IPS-18a (cell line): Measurements from ENCODE around the gene ABLIM2.

Experiments used
- H3K27ac ChIP-seq: one replicate; pipeline ENCODE4 v1.5.1; 2013; ENCODE audit warnings: low read length
- H3K27me3 ChIP-seq: one replicate; pipeline ENCODE4 v1.6.1; 2013; ENCODE audit warnings: mild to moderate bottlenecking, low read length; ENCODE audit not compliant: control insufficient read depth, insufficient read depth
- H3K36me3 ChIP-seq: one replicate; pipeline ENCODE4 v1.6.1; 2013; ENCODE audit warnings: low read depth, low read length; ENCODE audit not compliant: control insufficient read depth
- H3K4me1 ChIP-seq: one replicate; pipeline ENCODE4 v1.6.1; 2013; ENCODE audit warnings: low read depth, low read length; ENCODE audit not compliant: control insufficient read depth
- H3K4me3 ChIP-seq: one replicate; pipeline ENCODE4 v1.5.1; 2013; ENCODE audit warnings: low read length
- H3K9ac ChIP-seq: one replicate; pipeline ENCODE4 v1.6.1; 2013; ENCODE audit warnings: mild to moderate bottlenecking, low read length, moderate library complexity
- H3K9me3 ChIP-seq: one replicate; pipeline ENCODE4 v1.6.1; 2013; ENCODE audit warnings: low read depth, low read length; ENCODE audit not compliant: control insufficient read depth

Gene ABLIM2

GRCh38 chr4:7999695-8000094 lies 158.9 kb downstream of the ABLIM2 start:
- H3K9ac ChIP-seq, result no peak overlapping the region
- H3K36me3 ChIP-seq, result no peaks in the 10 kb centered on the region
- H3K4me1 ChIP-seq, result no peaks in the 10 kb centered on the region
- H3K27me3 ChIP-seq, result no peaks in the 10 kb centered on the region
- H3K9me3 ChIP-seq, result no peaks in the 10 kb centered on the region
- H3K4me3 ChIP-seq, result no peak overlapping the region
- H3K27ac ChIP-seq, result no peak overlapping the region

GRCh38 chr4:7999279-7999678 lies 159.3 kb downstream of the ABLIM2 start:
- Histone ChIP-seq H3K27ac (no peak overlapping the region), H3K36me3 (no peaks in the 10 kb centered on the region), H3K27me3 (no peaks in the 10 kb centered on the region), H3K4me1 (no peaks in the 10 kb centered on the region), H3K9me3 (no peaks in the 10 kb centered on the region), H3K4me3 (no peak overlapping the region), H3K9ac (no peak overlapping the region)

- Histone ChIP-seq H3K36me3 (no peaks in the 10 kb centered on the region), H3K9ac (no peak overlapping the region), H3K9me3 (no peaks in the 10 kb centered on the region), H3K4me1 (no peaks in the 10 kb centered on the region), H3K27ac (no peak overlapping the region), H3K27me3 (no peaks in the 10 kb centered on the region), H3K4me3 (no peak overlapping the region)
Observed at GRCh38 chr4:7998447-7998846, 160.2 kb downstream of the ABLIM2 start.

- Histone ChIP-seq H3K36me3 (no peaks in the 10 kb centered on the region), H3K4me1 (no peaks in the 10 kb centered on the region), H3K27ac (no peak overlapping the region), H3K9ac (no peak overlapping the region), H3K9me3 (no peaks in the 10 kb centered on the region), H3K4me3 (no peak overlapping the region), H3K27me3 (no peaks in the 10 kb centered on the region)
Observed at GRCh38 chr4:7995866-7996265, 162.7 kb downstream of the ABLIM2 start.

GRCh38 chr4:7995135-7995534 lies 163.5 kb downstream of the ABLIM2 start:
- Histone ChIP-seq H3K4me3 (no peak overlapping the region), H3K36me3 (no peaks in the 10 kb centered on the region)

GRCh38 chr4:7993671-7994070 lies 164.9 kb downstream of the ABLIM2 start:
- Histone ChIP-seq H3K27me3 (no peaks in the 10 kb centered on the region), H3K27ac (no peak overlapping the region), H3K4me3 (no peak overlapping the region), H3K9ac (no peak overlapping the region), H3K9me3 (no peaks in the 10 kb centered on the region), H3K36me3 (no peaks in the 10 kb centered on the region), H3K4me1 (no peaks in the 10 kb centered on the region)

More at GRCh38 chr4:7995135-7995534, 163.5 kb downstream of the ABLIM2 start:
- Histone ChIP-seq H3K9ac (no peak overlapping the region), H3K9me3 (no peaks in the 10 kb centered on the region), H3K27me3 (no peaks in the 10 kb centered on the region), H3K27ac (no peak overlapping the region), H3K4me1 (no peaks in the 10 kb centered on the region)

- H3K27ac ChIP-seq, result no peak overlapping the region
- H3K4me3 ChIP-seq, result no peak overlapping the region
- no peaks in the 10 kb centered on the region for H3K27me3 ChIP-seq
Observed at GRCh38 chr4:7992846-7993245, 165.8 kb downstream of the ABLIM2 start.

GRCh38 chr4:7990807-7991459 lies 167.7 kb downstream of the ABLIM2 start:
- Histone ChIP-seq H3K27me3 (no peaks in the 10 kb centered on the region), H3K27ac (no peak overlapping the region), H3K9me3 (no peaks in the 10 kb centered on the region), H3K4me1 (no peaks in the 10 kb centered on the region), H3K4me3 (no peak overlapping the region), H3K36me3 (no peaks in the 10 kb centered on the region), H3K9ac (no peak overlapping the region)

More at GRCh38 chr4:7992846-7993245, 165.8 kb downstream of the ABLIM2 start:
- Histone ChIP-seq H3K9ac (no peak overlapping the region), H3K9me3 (no peaks in the 10 kb centered on the region), H3K4me1 (no peaks in the 10 kb centered on the region), H3K36me3 (no peaks in the 10 kb centered on the region)

- Histone ChIP-seq H3K4me3 (no peak overlapping the region), H3K4me1 (no peaks in the 10 kb centered on the region), H3K27ac (no peak overlapping the region), H3K9me3 (no peaks in the 10 kb centered on the region), H3K9ac (no peak overlapping the region), H3K27me3 (no peaks in the 10 kb centered on the region), H3K36me3 (no peaks in the 10 kb centered on the region)
Observed at GRCh38 chr4:7989654-7990053, 169.0 kb downstream of the ABLIM2 start.

GRCh38 chr4:7988437-7988836 lies 170.2 kb downstream of the ABLIM2 start:
- H3K4me3 ChIP-seq, result no peak overlapping the region
- no peaks in the 10 kb centered on the region for H3K27me3 ChIP-seq
- no peak overlapping the region for H3K27ac ChIP-seq
- H3K36me3 ChIP-seq, result no peaks in the 10 kb centered on the region
- H3K9me3 ChIP-seq, result no peaks in the 10 kb centered on the region
- H3K9ac ChIP-seq, result no peak overlapping the region
- no peaks in the 10 kb centered on the region for H3K4me1 ChIP-seq

GRCh38 chr4:7987148-7987989 lies 171.2 kb downstream of the ABLIM2 start:
- Histone ChIP-seq H3K36me3 (no peaks in the 10 kb centered on the region), H3K27me3 (no peaks in the 10 kb centered on the region), H3K27ac (no peak overlapping the region), H3K9me3 (no peaks in the 10 kb centered on the region), H3K4me3 (no peak overlapping the region), H3K4me1 (no peaks in the 10 kb centered on the region), H3K9ac (no peak overlapping the region)
